Nephron (organoid): ENCODE data around the gene NT5C2.

Source experiments
- H3K27ac Mint-ChIP-seq, 3 experiments: 2 replicates each; pipeline ENCODE4 v1.8.0; 2020; ENCODE audit warnings: mixed read lengths in 3 of 3, mild to moderate bottlenecking in 2 of 3, moderate library complexity in 1 of 3
- H3K27me3 Mint-ChIP-seq: 2 replicates; pipeline ENCODE4 v1.8.0; 2021; ENCODE audit warnings: low read depth, mild to moderate bottlenecking, moderate library complexity, mixed read lengths
- H3K36me3 Mint-ChIP-seq: 2 replicates; pipeline ENCODE4 v1.8.0; 2020; ENCODE audit warnings: low read depth, mixed read lengths
- H3K4me1 Mint-ChIP-seq: 2 replicates; pipeline ENCODE4 v1.8.0; 2020; ENCODE audit warnings: mixed read lengths
- H3K4me3 Mint-ChIP-seq, 3 experiments: 2 replicates each; pipeline ENCODE4 v1.8.0; 2020; ENCODE audit warnings: mild to moderate bottlenecking in 3 of 3, mixed read lengths in 3 of 3, moderate library complexity in 2 of 3
- H3K9me3 Mint-ChIP-seq: 2 replicates; pipeline ENCODE4 v1.8.0; 2020; ENCODE audit warnings: mixed read lengths
- TF ChIP-seq, protein P1 (sequence below), 3 experiments: fragments of 200-600 bp; sonication (generic); IDR thresholded peaks; one replicate each; pipeline ENCODE4 v1.5.0; 2021; ENCODE audit warnings: antibody characterized with exemption in 3 of 3; ENCODE audit not compliant: unreplicated experiment in 3 of 3

Gene NT5C2

DNA sequence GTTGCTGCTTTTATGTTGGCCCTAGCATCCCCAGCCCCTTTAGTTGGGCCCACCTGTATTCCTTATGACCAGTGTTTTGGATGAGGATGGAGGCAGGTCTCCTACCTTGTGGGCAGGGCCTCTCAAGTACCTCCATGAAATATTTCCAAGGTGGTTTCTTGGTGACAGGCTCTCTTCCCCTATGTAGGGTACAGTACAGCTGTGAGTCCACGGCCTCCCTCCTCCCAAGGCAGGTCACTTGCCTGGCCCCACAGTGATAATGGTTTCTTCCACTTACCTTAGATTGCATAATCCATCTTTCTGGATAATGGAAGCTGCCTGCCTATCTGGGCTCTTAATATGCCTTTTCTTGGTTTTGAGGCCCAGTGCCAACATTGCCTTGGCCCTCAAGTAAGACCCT is 110.4 kb downstream of the NT5C2 start:
- H3K27me3 Mint-ChIP-seq = peaks cover 3% of the 10 kb centered on the region
- peaks cover 61% of the 10 kb centered on the region for H3K36me3 Mint-ChIP-seq
- no peak overlapping the region for H3K27ac Mint-ChIP-seq
- no peaks in the 10 kb centered on the region for H3K4me1 Mint-ChIP-seq
- H3K9me3 Mint-ChIP-seq = no peaks in the 10 kb centered on the region
- TF ChIP-seq, protein P1, sequence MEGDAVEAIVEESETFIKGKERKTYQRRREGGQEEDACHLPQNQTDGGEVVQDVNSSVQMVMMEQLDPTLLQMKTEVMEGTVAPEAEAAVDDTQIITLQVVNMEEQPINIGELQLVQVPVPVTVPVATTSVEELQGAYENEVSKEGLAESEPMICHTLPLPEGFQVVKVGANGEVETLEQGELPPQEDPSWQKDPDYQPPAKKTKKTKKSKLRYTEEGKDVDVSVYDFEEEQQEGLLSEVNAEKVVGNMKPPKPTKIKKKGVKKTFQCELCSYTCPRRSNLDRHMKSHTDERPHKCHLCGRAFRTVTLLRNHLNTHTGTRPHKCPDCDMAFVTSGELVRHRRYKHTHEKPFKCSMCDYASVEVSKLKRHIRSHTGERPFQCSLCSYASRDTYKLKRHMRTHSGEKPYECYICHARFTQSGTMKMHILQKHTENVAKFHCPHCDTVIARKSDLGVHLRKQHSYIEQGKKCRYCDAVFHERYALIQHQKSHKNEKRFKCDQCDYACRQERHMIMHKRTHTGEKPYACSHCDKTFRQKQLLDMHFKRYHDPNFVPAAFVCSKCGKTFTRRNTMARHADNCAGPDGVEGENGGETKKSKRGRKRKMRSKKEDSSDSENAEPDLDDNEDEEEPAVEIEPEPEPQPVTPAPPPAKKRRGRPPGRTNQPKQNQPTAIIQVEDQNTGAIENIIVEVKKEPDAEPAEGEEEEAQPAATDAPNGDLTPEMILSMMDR (IDR thresholded peaks at IDR 0.05; ENCODE audit: unreplicated experiment in 3 of 3) = no peak
- no peak overlapping the region for H3K4me3 Mint-ChIP-seq

DNA sequence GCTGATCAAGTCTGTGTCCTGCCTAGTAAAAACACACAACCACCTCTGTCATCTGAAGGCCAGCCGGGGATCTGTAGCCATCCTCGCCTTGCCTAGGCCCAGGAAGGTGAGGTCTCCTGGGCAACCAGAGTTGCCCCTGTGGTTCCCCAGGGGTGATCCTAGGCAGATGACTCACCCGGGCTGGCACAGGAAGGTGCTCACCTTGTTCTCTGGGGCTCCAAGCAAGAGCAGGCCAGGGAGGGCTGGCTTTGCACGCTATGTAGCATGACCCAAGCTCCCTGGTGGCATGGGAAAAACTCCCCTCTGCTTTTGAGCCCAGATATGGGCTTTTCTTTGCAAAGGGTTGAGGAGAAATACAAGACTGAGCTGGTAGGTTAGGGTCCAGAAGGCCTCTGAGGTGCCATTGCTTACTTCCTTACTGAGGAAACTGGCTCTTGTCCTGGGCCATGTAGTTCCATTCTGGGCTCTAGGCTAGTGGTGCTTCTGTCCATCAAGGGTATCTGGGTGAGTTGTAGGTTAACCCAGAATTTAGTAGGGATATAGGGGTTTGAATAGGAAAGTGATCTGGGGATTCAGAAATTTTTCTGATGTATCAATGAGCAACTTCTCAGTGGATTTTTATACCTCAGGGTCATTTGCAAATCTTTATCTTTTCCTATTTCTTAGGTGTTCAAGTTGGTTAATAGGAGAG is 112.0 kb downstream of the NT5C2 start:
- Mint-ChIP-seq H3K4me1 (no peaks in the 10 kb centered on the region), H3K27me3 (peaks cover 3% of the 10 kb centered on the region), H3K36me3 (peaks cover 63% of the 10 kb centered on the region), H3K4me3 (no peak overlapping the region), H3K9me3 (no peaks in the 10 kb centered on the region), H3K27ac (no peak overlapping the region)
- TF ChIP-seq, protein P1 (IDR thresholded peaks at IDR 0.05; ENCODE audit: unreplicated experiment in 3 of 3) = no peak

DNA sequence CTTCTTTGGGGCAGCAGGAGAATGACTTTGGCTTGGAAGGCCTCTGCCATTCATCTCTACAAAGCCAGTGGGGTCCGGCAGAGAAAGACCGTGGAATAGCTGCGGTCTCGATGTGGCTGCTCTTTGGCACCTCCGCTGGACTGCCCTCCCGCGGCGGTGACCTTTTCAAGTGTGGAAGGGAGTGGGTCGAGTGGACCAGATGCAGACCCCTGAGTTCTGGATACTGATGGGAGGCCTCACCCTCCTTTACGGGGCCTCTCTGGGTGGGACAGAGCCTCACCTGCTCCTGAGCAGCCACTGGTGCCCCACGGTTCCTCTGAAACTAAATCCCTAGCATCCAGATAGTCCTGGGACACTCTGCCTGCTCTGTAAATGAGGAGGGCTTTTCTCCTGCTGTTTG is 113.1 kb downstream of the NT5C2 start:
- Mint-ChIP-seq H3K4me1 (no peaks in the 10 kb centered on the region), H3K9me3 (no peaks in the 10 kb centered on the region), H3K36me3 (peaks cover 57% of the 10 kb centered on the region), H3K27me3 (peaks cover 3% of the 10 kb centered on the region), H3K27ac (no peak overlapping the region), H3K4me3 (no peak overlapping the region)
- TF ChIP-seq, protein P1 (IDR thresholded peaks at IDR 0.05; ENCODE audit: unreplicated experiment in 3 of 3) = no peak

DNA sequence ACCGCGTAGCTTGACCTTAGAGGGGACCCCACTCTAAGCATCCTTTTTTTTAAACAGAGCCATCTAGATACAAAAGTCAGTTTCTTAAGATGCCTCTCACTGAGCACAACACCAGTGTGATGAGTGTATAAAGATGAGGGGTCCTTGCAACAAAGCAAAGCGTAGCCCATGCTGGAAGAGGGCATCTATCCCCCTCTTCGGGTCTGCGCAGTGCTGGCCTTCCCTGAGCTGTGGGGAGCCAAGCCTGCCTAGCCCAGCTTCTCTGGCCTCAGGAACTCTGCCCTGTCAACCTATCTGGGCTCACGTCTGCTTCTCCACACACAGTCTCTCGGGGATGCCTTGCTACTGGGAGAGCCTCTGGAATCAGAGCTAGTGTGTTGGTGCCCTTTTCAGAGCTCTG is 114.0 kb downstream of the NT5C2 start:
- Mint-ChIP-seq H3K27ac (no peak overlapping the region), H3K4me1 (no peaks in the 10 kb centered on the region), H3K27me3 (peaks cover 3% of the 10 kb centered on the region), H3K9me3 (no peaks in the 10 kb centered on the region), H3K36me3 (peaks cover 54% of the 10 kb centered on the region), H3K4me3 (no peak overlapping the region)
- TF ChIP-seq, protein P1 (IDR thresholded peaks at IDR 0.05; ENCODE audit: unreplicated experiment in 3 of 3) = no peak

DNA sequence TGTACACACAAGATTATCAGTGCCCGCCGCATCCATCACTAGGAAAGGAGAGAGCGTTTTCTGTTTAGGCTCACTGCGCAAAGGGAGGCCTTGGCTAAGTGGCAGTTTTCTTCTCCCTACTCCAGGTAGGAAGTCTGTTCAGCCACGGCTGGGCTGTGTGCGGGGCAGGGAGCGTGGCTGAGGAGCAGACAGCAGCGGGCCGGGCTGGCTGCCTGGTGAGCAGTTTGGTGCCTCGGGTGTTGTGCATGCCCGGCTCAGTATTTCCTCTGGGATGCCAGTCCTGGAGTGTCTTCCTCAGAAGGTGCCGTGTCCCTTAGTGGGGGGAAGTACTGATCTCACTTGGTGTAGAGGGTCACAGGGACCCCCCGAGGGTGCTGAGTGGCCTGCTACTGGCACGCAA is 114.4 kb downstream of the NT5C2 start:
- Mint-ChIP-seq H3K27ac (peak overlapping the region in 1 of 3 experiments; percentile 31), H3K4me1 (no peaks in the 10 kb centered on the region), H3K4me3 (no peak overlapping the region), H3K27me3 (peaks cover 3% of the 10 kb centered on the region), H3K36me3 (peaks cover 49% of the 10 kb centered on the region), H3K9me3 (no peaks in the 10 kb centered on the region)
- TF ChIP-seq, protein P1 (IDR thresholded peaks at IDR 0.05; ENCODE audit: unreplicated experiment in 3 of 3) = no peak

DNA sequence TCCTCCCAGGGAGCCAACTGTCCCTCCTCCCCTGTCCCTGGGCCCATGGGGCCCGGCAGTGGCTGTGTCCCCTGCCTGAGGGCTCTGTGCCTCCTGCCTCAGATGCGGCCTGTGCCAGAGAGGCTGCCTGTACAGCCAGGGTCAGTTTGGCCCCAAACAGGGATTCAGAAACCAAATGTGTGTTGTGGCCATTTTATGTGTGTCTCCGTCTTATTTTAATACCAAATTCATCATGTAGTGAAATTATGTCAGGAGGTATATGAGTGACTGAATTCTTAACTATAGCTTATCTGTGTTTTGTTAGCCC is 114.8 kb downstream of the NT5C2 start:
- peaks cover 3% of the 10 kb centered on the region for H3K27me3 Mint-ChIP-seq
- H3K9me3 Mint-ChIP-seq = no peaks in the 10 kb centered on the region
- H3K36me3 Mint-ChIP-seq = peaks cover 45% of the 10 kb centered on the region
- TF ChIP-seq, protein P1 (IDR thresholded peaks at IDR 0.05; ENCODE audit: unreplicated experiment in 3 of 3) = no peak
- H3K4me1 Mint-ChIP-seq = no peaks in the 10 kb centered on the region
- peak overlapping the region in 2 of 3 experiments; percentile 31 to 53 for H3K27ac Mint-ChIP-seq
- no peak overlapping the region for H3K4me3 Mint-ChIP-seq
